HG03280 (cell line): ENCODE measurements around the gene ACOT8.

Experiments used
- ATAC-seq: cut with Tn5 transposase; IDR thresholded peaks from one replicate; pipeline ENCODE4 v1.9.1; 2021; ENCODE audit warnings: mild to moderate bottlenecking, moderate library complexity; ENCODE audit not compliant: unreplicated experiment

Gene ACOT8

DNA sequence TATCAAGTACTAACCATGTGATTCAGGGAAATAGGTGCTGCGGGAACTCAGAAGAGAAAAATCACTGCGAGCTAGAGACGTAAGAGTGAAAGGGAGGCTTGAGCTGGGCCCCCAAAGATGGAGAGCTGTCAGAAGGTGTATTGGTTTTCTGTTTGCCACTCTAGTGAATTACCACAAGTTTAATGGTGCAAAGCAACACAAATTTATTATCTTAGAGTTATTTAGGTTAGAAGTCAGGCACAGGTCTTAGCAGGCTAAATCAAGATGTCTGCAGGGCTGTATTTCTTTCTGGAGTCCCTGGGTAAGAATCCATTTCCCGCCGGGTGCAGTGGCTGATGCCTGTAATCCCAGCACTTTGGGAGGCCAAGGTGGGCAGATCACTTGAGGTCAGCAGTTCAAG, 2.7 kb upstream of the ACOT8 start:
- no peak for ATAC-seq

GRCh38 chr20:45857882-45858216, 657 bp upstream of the ACOT8 start:
- peak; percentile 15 for ATAC-seq

GRCh38 chr20:45853484-45853883, 3.7 kb downstream of the ACOT8 start:
- ATAC-seq, result no peak

DNA sequence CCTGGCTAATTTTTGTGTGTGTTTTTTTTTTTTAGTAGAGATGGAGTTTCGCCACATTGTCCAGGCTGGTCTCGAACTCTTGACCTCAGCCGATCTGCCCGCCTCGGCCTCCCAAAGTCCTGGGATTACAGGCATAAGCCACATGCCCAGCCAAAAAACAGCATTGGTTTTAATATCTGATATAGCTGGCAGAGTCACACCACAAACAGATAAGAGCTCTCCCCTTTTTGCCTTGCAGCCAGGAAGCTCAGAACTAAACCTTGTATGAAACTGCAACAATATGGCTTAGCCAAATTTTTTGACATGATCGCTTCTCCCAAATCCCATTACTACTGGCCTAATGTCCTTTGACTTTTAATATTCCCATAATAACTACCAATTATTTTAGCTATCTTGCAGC, 4.9 kb downstream of the ACOT8 start:
- ATAC-seq, result no peak

- ATAC-seq, result no peak
Observed at GRCh38 chr20:45851501-45851900, 5.7 kb downstream of the ACOT8 start.

DNA sequence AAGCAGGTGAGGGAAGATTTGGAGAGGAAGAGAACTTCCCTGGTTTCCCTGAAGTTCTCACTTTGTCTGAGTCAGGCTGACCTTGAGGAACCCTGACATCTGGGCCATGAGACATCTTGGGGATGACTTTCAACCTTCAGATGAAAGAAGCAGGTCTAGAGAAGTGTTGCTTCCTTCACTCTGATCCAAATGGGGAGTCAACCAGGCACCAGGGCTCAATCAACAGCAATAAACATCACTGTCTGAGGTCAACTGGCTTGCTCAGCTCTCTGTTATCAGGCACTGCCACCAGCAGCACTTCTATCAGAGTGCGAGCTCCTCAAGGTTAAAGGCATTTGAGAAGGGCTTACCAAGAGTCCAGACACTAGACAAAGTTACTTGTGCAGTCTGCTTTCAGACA, 6.3 kb downstream of the ACOT8 start:
- ATAC-seq, result no peak

- no peak for ATAC-seq
Observed at GRCh38 chr20:45850238-45850637, 7.0 kb downstream of the ACOT8 start.

DNA sequence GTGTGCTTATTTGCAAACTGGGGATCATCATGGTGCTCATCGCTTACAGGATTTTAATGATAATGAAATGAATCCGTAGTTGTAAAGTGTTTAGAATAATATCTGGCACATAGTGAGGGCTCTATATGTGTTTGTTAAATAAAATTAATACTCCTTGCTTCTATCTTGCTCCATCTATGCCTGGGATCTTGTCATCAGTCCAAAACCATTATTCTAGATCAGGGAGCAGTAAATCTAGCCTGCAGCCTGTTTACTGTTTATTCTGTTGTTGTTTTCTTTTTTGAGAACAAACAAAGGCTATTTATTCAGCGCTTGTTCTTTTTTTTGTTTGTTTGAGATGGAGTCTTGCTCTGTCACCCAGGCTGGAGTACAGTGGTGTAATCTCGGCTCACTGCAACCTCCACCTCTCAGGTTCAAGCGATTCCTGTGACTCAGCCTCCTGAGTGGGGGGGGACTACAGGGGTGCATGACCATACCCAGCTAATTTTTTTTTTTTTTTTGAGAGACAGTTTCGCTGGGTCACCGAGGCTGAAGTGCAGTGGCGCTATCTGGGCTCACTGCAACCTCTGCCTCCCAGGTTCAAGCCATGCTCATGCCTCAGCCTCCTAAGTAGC, 8.1 kb downstream of the ACOT8 start:
- ATAC-seq, result no peak

DNA sequence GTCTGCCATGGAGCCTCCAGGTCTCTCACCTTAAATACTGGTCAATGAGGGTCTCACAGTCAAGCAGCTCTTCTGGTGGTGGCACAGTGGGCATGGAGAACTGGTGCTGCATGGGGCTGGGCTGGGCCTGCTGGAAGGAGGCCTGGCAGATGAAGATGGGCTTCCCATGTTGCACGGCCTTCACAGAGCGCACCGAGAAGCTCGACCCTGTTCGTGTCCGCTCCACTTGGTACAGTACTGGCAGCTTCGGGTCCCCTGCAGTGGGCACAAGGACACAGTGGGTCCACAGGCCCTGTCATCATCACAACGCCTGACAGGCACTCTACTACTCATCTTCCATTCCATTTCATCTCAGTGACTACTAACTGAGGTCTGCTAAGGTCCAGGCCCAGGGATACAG, 8.8 kb downstream of the ACOT8 start:
- ATAC-seq, result no peak

DNA sequence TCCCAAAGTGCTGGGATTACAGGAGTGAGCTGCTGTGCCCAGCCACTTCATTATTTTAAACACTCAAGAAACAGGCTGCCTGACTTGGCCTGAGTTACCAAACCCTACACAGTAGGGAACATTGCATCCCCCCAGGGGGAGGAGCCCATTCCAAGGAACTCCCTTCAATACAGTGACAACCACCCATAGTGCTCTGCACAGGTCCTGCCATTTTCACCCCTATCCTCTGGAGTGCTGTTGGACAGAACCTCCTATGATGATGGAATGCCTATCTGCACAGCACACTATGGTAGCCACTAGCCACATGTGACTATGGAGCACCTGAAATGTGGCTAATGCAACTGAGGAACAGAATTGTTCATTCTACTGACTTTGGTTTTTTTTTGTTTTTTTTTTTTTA, 11.7 kb downstream of the ACOT8 start:
- no peak for ATAC-seq

- ATAC-seq, result no peak
Observed at GRCh38 chr20:45843506-45843905, 13.7 kb downstream of the ACOT8 start.

GRCh38 chr20:45842169-45842812, 14.9 kb downstream of the ACOT8 start:
- ATAC-seq, result no peak

- ATAC-seq, result no peak
Observed at GRCh38 chr20:45841407-45842129, 15.6 kb downstream of the ACOT8 start.

DNA sequence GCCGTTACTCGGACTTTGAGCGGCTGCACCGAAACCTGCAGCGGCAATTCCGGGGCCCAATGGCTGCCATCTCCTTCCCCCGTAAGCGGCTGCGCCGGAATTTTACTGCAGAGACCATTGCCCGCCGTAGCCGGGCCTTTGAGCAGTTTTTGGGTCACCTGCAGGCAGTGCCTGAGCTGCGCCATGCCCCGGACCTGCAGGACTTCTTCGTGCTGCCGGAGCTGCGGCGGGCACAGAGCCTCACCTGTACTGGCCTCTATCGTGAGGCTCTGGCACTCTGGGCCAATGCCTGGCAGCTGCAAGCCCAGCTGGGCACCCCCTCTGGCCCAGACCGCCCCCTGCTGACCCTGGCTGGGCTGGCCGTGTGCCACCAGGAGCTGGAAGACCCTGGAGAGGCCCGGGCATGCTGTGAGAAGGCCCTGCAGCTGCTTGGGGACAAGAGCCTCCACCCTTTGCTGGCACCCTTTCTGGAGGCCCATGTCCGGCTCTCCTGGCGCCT, 16.4 kb downstream of the ACOT8 start:
- ATAC-seq, result no peak

- ATAC-seq, result no peak
Observed at GRCh38 chr20:45836841-45837240, 20.4 kb downstream of the ACOT8 start.

- ATAC-seq, result no peak
Observed at GRCh38 chr20:45835825-45836224, 21.4 kb downstream of the ACOT8 start.

DNA sequence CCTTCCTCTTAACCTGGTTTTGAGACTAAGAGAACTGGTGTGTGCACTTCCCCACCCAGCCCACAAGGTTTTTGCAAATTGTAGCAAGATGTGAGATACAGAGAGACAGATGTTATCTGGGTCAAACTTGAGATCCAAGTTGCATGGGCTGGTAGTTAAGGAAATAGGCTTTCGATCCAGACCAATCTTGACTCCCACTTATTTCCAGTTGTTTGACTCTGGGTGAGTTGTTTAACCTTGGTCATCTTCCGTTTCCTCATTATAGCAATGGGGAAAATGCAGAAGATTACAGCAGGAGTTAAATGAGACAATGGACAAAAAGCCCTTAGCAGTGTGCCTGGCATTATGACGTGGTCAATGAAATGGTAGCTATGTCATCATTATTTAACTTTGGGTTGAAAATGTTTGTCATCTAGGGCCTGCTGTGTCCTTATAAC, 21.8 kb downstream of the ACOT8 start:
- no peak for ATAC-seq

DNA sequence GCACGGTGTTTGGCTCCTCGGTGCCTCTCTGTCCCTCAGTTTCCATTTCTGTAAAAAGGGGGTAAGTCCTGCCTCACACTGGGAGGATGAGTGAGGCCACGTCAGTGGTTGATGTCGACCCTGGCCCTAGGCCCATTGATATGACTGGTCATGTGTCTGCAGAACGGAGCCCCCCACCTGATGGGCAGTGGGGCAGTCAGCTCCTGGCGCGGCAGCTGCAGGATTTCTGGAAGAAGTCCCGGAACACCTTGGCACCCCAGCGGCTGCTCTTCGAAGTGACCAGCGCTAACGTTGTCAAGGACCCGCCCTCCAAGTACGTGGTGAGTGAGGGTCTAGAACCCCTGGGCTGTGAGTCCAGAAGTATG, 22.4 kb downstream of the ACOT8 start:
- ATAC-seq, result no peak

GRCh38 chr20:45833883-45834796, 23.1 kb downstream of the ACOT8 start:
- peak; percentile 59 for ATAC-seq

- ATAC-seq, result peak; percentile 58
Observed at GRCh38 chr20:45833030-45833882, 23.9 kb downstream of the ACOT8 start, which contains the start of gene SNX21. Gene SNX21 (plus strand): TSS chr20:45833799. CDS start chr20:45833920, 121 bp downstream.
